D341Med (cell line): ENCODE data around the gene STIP1.

ENCODE experiments used
- DNase-seq: peaks from one replicate; pipeline ENCODE4 v3.0.0; 2012; ENCODE audit warnings: low spot score

STIP1 gene

DNA sequence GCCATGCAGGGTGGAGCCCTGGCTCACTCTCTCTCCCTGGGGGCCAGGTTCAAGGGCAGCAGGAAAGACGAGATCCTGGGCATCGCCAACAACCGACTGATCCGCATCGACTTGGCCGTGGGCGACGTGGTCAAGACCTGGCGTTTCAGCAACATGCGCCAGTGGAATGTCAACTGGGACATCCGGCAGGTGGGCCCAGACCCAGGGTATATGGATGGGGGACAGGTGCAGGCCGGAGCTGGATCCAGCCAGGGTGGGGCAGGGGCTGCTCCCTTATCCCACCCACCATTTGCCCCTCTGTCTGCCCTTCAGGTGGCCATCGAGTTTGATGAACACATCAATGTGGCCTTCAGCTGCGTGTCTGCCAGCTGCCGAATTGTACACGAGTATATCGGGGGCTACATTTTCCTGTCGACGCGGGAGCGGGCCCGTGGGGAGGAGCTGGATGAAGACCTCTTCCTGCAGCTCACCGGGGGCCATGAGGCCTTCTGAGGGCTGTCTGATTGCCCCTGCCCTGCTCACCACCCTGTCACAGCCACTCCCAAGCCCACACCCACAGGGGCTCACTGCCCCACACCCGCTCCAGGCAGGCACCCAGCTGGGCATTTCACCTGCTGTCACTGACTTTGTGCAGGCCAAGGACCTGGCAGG, 37.2 kb downstream of the STIP1 start:
- DNase-seq: peak; percentile 23

DNA sequence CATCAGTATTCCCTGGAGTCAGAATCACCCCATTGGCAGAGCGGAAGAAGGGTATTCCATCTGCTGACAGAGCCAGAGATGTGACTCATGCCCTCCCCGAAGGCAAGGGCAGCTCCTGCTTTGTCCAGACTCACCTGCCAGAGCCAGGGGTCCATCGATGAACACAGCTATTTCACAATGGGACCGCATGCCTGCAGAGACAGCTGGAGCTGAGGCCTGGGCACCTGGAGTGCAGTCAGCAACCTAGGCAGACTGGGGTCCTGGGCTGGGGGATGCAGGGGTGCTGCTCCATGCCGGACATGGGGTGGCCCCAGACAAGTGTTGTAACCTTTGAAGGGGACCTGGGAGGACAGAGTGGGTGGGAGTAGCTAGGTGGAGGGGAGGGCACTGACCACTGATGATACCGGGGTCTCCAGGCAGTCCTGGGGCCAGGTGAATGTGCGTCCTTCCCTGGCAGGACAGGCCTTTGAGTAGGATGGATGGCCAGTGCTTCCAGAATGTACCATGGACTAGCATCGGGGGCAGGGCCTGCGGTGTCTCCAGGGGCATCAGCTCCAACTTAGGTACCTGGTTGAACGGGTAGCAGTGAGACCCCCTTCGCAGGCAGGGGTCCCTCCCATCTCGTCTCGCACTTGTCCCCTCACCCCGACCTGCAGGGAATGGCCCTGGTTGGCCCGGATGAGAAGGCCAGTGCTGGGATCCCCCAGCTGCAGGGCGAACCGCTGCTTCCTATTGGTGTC, 38.4 kb downstream of the STIP1 start:
- no peak for DNase-seq

DNA sequence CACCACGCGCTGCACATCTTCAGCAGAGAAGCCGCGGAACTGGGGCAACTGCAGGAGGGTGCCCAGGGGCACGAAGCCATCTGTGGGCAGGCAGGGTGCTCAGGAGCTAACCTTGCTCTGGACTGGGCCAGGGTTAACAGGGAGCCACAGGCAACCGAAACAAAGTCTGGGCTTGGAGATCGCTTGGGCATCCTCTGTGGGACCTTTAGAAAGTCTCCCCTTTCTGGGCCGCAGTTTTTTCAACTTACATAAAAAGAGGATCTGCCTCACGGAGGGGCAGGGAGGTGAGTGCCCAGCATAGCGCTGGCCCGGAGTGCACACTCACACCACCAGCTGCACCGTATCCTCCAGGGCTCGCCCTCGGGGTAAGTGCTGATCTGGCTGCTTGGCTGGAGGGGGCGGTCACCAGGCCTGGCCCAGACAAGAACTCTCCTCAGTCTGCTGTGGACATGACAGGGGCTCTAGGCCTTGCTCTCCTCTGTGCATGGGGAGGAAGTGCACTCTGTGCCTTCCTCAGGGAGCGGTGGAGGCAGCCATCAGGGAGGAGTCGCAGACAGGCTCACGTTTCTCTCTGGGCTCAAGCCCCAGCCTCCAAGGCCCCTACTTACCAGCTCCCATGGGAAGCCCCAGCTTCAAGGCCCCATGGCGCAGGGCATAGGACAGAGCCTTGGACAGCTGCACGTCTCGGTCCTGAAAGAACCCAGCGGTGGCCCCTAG, 39.1 kb downstream of the STIP1 start:
- no peak for DNase-seq

DNA sequence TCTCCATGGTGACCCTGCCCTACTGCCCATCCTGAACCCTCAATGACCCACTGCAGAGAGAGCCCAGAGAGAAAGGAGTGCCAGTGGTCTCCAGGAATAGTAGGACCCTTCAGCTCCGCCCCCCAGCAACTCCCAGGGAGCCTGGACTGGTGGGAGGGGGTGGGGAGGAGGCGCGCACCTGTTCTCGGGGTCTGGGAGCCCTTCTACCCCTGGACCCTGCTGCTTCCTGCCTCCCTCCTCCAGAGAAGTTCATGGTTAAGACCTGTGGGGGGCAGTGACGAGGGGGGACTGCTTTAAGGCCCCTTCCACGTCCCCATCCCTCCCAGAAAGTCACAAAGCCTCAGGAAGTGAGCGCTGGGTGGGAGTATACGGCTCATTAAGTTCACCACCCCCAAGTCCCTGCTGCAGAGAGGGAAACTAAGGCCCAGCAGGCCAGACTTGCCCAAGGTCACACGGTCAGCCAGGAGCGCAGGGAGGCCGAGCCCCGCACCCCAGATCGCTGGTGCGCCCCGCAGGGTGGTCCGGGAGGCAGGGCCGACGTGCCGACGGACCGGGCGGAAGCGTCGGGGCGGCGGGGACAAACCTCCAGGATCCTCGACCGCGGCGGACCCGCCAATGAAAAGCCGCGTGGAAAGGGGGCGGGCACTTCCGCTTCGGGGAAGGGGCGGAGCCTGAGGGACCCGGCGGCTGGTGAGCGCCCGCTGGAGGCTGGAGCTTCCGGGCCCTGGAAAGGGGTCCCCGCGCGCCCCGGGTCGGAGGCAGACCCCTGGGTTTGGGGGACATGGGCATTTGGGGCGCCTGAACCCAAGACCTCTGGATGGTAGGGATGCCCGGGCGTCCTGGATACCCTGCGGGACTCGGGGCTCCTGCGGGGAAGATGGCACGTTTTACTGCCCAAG, 39.9 kb downstream of the STIP1 start, which contains the start of the genes NUDT22 and TRPT1:
TSS of gene NUDT22 (plus strand) at position 667 of the 899 bp plus-strand sequence. CDS start 379 bp downstream, outside the sequence.
TSS of gene TRPT1 (minus strand) at position 579 of the 899 bp plus-strand sequence. CDS start at position 253, 326 bp downstream.
- DNase-seq: peak; percentile 95

DNA sequence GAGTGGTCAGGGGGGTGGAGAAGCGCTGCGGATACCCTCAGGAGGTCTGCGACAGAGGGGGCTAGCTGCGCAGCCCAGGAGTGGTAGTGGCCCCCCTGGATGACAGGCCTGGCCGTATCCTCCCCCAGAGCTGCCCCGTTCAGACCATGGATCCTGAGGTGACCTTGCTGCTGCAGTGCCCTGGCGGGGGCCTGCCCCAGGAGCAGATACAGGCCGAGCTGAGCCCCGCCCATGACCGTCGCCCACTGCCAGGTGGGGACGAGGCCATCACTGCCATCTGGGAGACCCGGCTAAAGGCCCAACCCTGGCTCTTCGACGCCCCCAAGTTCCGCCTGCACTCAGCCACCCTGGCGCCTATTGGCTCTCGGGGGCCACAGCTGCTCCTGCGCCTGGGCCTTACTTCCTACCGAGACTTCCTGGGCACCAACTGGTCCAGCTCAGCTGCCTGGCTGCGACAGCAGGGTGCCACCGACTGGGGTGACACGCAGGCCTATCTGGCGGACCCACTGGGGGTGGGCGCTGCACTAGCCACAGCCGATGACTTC, 40.6 kb downstream of the STIP1 start:
- no peak for DNase-seq

DNA sequence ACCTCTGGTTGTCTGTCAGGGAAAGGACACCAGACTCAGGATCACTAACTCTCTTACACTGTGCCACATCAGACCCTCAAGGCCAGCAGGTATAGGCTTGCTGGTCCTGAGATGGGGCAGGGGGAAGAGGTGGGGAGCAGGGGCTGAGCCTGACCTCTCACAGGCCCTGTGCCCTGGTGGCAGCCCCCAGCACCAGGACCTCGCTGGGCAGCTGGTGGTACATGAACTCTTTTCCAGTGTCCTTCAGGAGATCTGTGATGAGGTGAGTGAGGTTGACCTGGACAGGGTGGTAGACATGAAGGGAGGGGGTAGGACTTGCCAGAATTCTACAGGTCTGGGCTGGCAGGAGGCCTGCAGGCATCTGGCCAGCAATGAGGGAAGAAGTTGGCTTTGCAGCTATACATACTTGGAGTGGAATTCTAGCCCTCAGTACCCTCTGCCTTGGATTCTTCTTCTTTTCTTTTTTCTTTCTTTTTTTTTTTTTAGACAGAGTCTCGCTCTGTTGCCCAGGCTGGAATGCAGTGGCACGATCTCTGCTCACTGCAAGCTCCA, 41.5 kb downstream of the STIP1 start:
- no peak for DNase-seq

DNA sequence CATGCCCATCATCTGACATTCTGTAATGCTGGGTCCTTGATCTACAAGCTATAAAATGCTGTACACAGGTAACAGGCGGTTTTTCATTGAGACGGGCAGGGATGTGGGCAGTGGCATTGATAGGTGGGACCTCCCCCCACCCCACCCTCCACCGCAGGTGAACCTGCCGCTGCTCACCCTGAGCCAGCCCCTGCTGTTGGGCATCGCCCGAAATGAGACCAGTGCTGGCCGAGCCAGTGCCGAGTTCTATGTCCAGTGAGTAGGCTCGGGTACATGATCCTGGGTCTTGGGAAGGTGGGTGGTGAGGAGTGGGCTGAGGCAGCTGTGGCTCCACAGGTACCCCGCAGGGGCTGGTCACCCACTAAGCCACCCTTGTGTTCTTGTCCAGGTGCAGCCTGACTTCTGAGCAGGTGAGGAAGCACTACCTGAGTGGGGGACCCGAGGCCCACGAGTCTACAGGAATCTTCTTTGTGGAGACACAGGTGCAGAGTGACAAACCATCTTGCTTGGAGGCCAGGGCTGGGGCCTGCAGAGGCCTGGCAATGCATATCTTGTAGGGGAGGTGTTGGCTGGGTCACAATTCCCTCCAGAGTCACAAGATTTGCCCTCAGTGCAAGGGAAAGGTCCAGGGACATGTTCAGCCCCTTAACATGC, 43.2 kb downstream of the STIP1 start:
- DNase-seq: no peak

DNA sequence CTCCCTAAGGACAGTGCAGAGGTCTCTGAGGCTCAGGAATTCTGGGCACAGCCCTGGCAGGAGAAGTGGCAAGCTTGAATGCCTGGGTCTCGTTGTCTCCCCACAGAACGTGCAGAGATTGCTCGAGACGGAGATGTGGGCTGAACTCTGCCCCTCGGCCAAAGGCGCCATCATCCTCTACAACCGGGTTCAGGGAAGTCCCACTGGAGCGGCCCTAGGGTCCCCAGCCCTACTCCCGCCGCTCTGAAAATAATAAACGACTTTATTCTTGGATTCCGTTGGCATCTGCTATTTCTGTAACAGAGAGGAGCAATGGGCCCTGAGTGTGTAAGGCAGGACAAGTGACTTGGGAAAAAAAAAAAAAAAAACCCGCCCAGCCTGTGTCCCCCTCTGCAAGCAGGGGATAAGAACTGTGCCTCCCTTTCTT, 43.8 kb downstream of the STIP1 start:
- no peak for DNase-seq

DNA sequence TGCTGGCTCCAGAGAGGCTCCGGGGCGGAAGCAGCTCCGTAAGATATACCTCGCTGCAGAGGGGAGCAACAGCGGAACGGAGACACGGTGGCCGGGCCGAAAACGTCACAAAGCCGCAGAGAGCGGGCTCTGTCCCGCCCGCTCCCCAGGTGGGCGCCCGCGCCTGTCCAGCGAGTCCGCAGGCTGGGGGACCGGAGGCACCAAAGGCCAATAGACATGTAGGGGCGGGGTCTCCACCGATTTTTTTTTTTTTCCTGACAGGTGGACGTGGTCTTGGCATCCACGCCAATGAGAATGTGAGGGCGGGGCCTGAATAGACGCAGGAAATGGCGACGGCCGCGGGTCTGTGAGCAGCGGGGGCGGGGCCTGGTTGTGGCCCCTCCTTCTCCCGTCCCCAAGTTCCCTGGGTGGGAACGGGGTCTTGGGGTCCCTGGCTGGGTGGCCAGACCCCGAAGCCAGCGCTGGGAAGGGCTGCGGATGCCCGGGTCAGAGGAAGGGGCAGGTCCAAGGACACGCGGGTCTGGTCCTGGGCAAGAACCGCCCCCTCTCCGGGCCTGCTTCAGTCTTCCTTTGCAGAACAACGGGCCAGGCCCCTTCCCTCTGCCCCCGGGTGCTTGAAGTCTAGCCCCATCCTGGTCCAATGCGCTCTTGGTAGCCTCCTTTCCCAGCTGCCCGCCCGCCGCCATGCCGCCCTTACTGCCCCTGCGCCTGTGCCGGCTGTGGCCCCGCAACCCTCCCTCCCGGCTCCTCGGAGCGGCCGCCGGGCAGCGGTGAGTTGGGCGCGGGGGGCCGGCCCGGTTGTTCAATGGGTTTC, 44.4 kb downstream of the STIP1 start, which contains the start of gene DNAJC4:
TSS of gene DNAJC4 (plus strand) at position 378 of the 814 bp plus-strand sequence. CDS start at position 685, 307 bp downstream.
- peak; percentile 88 for DNase-seq

DNA sequence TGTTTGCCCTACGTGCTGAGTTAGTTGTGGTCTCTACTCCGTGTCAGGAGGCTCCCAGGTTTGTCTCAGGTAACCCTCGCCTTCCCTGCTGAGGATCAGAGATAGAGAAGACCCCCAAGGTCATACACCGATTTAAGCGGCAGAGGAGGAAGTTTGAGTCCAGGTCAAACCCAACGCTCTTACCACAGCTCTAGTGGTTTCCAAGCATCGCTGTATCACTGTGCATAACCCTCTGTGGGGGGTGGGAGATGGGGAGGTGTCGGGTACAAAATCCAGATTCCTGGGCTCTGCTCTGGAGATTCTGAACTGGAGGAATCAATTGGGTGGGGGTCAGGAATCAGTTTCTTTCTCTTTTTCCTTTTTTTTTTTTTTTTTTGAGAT, 45.0 kb downstream of the STIP1 start:
- no peak for DNase-seq

DNA sequence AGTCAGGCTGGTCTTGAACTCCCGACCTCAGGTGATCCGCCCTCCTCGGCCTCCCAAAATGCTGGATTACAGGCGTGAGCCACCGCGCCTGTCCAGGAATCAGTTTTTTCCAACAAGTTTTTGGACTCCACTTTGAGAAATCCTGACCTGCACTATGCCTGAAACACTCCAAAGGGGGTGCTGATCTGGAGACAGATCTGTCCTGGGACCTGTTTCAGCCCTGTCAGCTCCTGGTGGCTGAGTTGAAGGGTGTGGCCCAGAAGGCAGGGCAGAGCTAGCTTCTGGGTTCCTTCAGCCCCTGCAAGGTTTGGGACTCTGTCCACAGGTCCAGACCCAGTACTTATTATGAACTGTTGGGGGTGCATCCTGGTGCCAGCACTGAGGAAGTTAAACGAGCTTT, 45.6 kb downstream of the STIP1 start:
- DNase-seq: no peak

DNA sequence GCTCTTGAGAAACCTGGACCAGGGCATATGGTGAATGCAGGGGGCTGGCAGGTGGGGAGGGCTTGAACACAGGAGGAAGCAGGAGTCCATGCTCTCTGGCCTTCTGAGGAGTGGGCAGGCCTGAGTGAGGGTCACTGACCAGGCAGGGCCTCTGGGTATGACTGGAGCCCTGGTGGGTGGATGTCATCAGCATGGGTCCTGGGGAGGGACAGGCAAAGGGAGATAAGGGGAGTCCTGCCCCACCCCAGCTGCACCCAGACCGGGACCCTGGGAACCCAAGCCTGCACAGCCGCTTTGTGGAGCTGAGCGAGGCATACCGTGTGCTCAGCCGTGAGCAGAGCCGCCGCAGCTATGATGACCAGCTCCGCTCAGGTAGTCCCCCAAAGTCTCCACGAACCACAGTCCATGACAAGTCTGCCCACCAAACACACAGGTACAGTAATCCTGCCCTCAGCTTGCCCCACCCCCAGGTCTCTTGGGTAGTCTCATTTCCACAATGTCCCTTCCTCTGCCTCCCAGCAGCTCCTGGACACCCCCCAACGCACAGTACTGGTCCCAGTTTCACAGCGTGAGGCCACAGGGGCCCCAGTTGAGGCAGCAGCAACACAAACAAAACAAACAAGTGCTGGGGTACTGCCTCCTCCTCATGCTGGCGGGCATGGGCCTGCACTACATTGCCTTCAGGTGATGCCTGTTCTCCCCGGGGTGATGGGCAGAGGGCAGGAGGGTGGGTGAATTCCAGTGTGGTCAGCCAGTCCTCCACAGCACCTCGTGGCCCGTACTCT, 46.4 kb downstream of the STIP1 start:
- no peak for DNase-seq

DNA sequence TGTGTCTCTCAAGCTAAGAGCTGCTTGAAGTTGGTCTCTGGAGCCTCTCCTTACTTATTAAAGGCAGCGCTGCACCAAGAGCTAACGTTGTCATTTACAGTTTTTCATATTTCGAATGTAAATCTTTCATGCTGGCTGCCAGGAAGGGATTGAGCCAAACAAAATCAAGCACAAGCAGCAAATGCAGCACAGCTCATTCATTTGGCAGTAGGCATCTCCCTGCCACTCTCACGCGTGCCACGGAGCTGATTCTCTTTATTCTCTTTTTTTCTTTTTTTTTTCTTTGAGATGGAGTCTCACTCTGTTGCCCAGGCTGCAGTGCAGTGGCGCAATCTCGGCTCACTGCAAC, 47.0 kb downstream of the STIP1 start:
- DNase-seq: no peak

DNA sequence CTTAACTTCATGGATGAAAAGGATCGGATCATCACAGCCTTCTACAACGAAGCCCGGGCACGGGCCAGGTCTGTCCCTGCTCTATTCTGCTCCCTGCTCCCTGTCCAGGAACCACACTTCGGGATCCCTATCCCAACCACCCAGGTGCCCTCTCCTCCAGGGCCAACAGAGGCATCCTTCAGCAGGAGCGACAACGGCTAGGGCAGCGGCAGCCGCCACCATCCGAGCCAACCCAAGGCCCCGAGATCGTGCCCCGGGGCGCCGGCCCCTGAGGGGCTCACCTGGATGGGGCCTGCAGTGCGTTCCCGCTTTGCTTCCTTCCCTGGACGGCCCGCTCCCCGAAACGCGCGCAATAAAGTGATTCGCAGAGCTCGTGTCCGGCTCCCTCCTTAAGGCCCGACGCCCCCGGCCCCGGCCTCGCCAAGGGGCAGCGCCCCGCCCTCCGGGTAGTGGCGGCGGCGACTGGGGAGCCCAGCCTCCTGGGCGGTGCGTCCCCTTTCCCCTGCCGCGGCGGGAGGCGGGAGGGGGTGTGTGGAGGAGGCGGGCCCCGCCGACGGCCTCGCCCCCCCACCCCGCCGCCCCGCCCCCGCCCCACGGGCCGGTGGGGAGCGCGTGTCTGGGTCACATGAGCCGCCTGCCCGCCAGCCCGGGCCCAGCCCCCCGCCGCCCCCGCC, 48.1 kb downstream of the STIP1 start, which contains the start of gene VEGFB:
TSS of gene VEGFB (plus strand) at position 672 of the 674 bp plus-strand sequence. CDS start 250 bp downstream, outside the sequence.
- DNase-seq: peak; percentile 85

DNA sequence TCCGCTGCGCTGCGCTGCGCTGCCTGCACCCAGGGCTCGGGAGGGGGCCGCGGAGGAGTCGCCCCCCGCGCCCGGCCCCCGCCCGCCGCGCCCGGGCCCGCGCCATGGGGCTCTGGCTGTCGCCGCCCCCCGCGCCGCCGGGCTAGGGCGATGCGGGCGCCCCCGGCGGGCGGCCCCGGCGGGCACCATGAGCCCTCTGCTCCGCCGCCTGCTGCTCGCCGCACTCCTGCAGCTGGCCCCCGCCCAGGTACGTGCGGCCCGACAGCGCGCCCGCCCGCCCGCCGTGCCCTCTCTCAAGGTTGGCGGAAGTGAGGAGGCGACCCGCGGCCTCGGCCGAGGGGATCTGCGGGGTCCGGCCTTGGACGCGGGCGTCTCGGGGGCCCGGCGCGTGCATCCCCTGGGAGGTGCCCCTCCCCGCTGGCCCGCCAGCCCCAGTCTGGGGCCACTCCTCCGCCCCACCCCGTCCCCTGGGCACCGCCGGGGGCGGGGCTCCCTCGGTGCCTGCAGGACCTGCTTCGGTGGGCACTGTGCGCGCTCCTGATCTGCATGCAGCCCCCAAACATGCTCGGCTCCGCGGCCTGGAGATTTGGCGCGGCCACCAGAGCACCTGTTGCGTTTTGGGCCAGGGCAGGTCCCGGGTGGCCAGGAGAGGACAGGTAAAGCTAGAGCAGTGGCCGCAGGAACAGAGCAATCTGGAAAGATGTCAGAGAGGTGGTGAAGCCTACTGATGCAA, 48.8 kb downstream of the STIP1 start:
- DNase-seq: peak; percentile 80

DNA sequence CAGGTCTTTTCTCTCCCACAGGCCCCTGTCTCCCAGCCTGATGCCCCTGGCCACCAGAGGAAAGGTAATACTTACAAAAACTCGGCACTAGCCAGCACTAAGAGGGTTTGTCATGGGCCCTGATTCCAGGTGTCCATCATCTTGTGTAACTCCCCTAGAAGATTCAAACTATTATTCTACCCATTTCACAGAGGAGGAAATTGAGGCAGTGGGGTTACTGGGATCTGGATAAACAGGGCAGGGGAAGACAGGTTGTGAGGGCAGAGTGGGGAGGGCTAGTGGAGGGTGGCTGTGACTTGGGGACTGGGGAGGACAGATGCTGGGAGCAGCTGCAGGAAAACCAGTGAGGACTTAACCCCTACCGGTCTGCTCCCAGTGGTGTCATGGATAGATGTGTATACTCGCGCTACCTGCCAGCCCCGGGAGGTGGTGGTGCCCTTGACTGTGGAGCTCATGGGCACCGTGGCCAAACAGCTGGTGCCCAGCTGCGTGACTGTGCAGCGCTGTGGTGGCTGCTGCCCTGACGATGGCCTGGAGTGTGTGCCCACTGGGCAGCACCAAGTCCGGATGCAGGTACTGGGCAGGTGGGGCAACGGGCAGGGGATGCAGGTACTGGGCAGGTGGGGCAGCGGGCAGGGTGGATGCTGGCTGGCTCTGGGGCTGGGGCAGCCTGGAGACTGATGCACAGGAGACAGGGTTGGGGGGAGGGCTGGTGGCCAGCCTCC, 49.6 kb downstream of the STIP1 start:
- DNase-seq: no peak

DNA sequence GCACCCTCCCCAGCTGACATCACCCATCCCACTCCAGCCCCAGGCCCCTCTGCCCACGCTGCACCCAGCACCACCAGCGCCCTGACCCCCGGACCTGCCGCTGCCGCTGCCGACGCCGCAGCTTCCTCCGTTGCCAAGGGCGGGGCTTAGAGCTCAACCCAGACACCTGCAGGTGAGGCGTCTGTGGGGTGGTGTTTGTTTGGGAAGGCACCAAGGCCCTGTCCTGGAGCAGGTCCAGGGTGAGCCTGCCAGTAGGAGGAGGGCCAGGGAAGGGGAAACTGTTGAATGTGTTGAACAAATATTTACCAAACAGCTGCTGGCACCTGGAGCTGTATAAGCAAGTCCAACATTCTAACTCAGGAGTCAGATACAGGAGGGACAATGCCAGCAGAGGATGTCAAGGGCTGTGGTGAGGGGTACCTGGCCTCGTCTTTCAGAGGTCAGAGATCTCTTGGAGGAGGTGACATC, 51.5 kb downstream of the STIP1 start:
- no peak for DNase-seq
